Right ventricle myocardium superior (tissue), 1 donor: ENCODE measurements around the gene STK32B. TPM values are rescaled to one million over a fixed set of nuclear protein-coding genes. Genes with fewer than 3 reads are reported as not detected.
"Not testable (repeated sequence)": the region's sequence is repeated elsewhere in the genome, so short reads cannot be mapped to it uniquely, and the experiment has no call there.

Experiments
- ATAC-seq: fragments of 200-7000 bp; cut with Tn5 transposase; one replicate; pipeline ENCODE4 v1.9.1; 2020; ENCODE audit warnings: mild to moderate bottlenecking; ENCODE audit not compliant: poor library complexity
- DNase-seq: peaks from one replicate; pipeline ENCODE4 v3.0.0-alpha.2; 2020
- intact Hi-C: fragments of 100-400 bp; cut with DNase I; formaldehyde crosslinking; loops from one replicate; pipeline ENCODE4 v1.11.2; 2022
- total RNA-seq: library from RNA; stranded (reverse); fragmentation: NEBNext Ultra II Directional; extraction: Animal tissue kit (Norgen Biotek cat#: 25700); gene quantifications from one replicate; pipeline ENCODE4 v1.2.1, GENCODE V29; 2021
- donor health status: DM: no; HTN: yes; CAD: no; lungs with severe emphysema.

Gene STK32B
- total RNA-seq, 1 donor from 2014 or later: 1.0 TPM

- DNase-seq: no peak
- ATAC-seq: no peak
- intact Hi-C loops: loop anchor here (10.0 kb wide), 1 partner anchor 762 kb away; no protein-coding TSS in a partner anchor
Observed at GRCh38 chr4:5052726-5053425, 1.6 kb downstream of the STK32B start.

- no peak for ATAC-seq
- no peak for DNase-seq
- intact Hi-C loops: loop anchor here (10.0 kb wide), 1 partner anchor 760 kb away; no protein-coding TSS in a partner anchor
Observed at GRCh38 chr4:5054532-5054931, 3.3 kb downstream of the STK32B start.

GRCh38 chr4:5055411-5055810 is 4.1 kb downstream of the STK32B start:
- ATAC-seq (no peak), DNase-seq (no peak)
- intact Hi-C loops: loop anchor here (10.0 kb wide), 1 partner anchor 759 kb away; no protein-coding TSS in a partner anchor

DNA sequence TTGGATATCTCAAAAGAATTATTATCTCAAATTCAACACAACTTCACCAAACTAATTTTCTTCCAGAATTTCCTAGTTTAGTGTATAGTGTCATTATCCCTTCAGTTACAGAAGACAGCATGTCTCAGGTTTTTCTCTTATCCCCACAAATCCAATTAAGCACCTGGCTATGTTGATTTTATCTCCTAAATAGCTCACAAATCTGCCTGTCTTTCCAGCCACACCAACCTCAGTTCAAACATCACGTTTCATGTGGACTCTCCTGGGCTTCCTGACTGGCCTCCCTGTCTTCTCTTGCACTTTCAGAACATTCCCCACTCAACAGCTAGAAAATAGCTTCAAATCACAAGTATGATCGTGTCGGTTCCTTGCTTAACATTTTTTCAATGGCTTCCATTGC is 14.8 kb downstream of the STK32B start:
- no peak for DNase-seq
- intact Hi-C loops: no loop called here

GRCh38 chr4:5066968-5067367 is 15.7 kb downstream of the STK32B start:
- DNase-seq, ATAC-seq, intact Hi-C loops: not testable (repeated sequence)

More for the DNA sequence above, 14.8 kb downstream of the STK32B start:
- ATAC-seq: no peak

GRCh38 chr4:5067908-5068307 is 16.6 kb downstream of the STK32B start:
- intact Hi-C loops: no loop called here
- DNase-seq (no peak), ATAC-seq (no peak)

- DNase-seq (no peak), ATAC-seq (no peak)
- intact Hi-C loops: no loop called here
Observed at GRCh38 chr4:5069901-5070300, 18.6 kb downstream of the STK32B start.

DNA sequence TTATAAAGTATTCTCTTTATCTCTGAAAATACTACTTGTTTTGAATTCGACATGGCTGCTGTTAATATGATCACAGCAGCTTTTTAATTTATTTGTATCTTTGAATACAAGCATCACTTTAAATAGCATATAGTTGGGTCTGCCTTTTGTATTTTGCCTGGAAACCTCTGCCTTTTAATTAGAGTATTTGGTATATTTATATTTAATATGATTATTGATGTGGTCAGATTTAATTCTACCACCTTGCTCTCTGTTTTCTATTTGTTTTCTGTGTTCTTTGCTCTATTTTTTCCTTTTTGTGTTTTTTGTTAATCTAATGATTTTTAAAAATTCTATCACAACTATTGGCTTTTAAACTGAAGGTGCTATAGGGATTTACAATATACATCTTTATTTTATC is 21.7 kb downstream of the STK32B start:
- intact Hi-C loops: no loop called here
- ATAC-seq (no peak), DNase-seq (no peak)

- intact Hi-C loops: no loop called here
- DNase-seq (no peak), ATAC-seq (no peak)
Observed at GRCh38 chr4:5078009-5078408, 26.7 kb downstream of the STK32B start.

DNA sequence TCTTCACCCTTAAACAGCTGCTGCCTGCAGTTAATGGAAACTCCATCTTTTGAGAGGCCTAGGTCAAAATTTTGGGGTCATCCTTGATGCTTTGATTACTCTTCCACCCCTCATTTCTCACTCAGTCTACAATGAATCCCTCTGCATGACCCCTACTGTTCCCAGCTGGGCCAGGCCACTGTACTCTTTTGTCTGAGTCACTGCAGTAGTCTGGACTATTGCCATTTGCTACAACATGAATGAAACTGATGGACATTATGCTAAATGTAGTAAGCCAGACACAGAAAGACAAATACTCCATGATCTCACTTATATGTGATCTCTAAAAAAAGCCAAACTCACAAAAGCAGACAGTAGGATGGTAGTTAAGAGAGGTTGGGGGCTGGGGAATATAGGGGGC is 28.3 kb downstream of the STK32B start:
- intact Hi-C loops: no loop called here
- DNase-seq: no peak
- no peak for ATAC-seq

- no peak for DNase-seq
- ATAC-seq: no peak
- intact Hi-C loops: no loop called here
Observed at GRCh38 chr4:5081441-5081999, 30.2 kb downstream of the STK32B start.

DNA sequence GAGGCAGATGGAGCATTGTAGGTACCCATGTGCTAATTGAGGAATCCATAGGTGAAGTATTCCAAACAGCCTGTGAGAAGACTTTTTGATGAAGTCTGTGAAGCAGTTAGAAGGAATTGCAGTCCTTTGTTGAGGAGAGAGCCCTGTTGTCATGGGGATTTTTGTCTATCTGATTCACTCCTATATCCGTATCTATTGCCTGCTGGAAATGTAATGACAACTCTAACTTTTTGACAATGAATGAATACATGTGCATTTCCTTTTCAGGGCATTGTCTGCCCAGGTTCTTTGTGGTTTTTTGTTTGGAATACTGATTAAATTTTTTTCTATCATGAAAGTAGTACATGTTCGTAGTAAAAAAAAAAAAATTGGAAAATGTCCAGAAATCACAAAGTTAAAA is 31.1 kb downstream of the STK32B start:
- no peak for ATAC-seq

DNA sequence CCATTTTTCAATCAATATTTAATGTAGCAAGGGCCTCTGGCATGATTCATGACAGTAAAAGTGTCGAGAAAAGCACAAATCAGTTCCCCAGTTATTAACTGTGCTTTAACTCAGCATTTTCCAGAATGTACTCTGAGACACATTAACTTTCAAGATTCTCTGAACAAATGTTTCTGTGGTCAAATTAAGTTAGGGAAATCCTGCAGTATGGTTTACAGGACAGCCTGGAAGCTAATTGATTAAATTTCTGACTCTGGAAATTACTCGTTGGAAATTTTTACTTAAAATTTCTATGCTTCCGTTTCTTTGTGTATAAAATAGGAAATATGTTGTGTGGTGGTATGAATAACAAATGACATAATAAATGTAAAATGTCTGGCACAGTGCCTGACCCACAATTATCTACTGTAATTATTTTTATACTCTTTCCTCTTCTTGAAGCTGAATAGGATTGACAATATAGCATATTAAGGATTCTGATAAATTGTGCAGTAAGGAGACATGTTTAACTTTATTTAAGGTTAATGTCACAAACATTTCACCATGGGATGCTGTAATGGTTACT is 33.7 kb downstream of the STK32B start:
- ATAC-seq (no peak), DNase-seq (no peak)
- intact Hi-C loops: no loop called here

More for the DNA sequence above, 31.1 kb downstream of the STK32B start:
- intact Hi-C loops: no loop called here
- no peak for DNase-seq

- ATAC-seq: no peak
- intact Hi-C loops: no loop called here
Observed at GRCh38 chr4:5086535-5086934, 35.3 kb downstream of the STK32B start.

DNA sequence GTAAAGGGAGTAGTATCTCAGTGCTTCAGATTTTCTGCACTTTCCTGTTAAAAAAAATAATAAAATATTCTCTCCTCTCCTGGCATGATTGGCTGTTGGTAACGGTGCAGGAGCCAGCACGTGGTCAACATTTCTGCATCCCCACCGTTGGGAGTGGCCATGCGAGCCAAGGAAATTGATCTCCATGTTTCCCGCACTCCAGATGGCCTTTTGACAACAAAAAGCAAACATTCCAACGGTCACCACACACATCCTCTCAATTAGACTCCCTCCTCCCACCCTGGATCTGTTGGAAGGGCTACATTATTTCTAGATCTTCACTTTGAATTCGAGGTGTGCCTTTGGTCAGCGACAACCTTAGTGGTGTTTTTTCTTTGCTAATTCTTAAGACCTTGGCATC is 45.0 kb downstream of the STK32B start:
- DNase-seq: no peak
- intact Hi-C loops: no loop called here
- ATAC-seq: no peak

More at GRCh38 chr4:5086535-5086934, 35.3 kb downstream of the STK32B start:
- DNase-seq: no peak

DNA sequence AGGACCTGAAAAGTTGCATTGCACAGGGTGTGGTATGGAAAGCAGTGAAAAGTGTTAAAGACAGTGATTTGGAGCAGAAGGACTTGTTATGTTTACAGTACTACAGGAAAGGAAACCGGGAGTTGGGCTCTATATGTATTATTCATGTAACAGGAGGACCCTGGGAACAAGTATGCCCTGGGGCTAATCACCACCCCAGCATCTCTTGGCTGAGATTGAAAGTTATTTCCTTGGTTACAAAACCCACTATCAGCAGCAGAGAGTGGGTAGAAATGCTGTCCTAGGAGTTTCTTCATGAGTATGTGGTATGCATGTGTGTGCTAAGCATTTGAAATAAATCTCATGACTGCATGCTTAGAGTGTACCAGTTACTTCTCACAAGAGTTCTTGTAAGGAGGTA is 46.9 kb downstream of the STK32B start:
- intact Hi-C loops: no loop called here
- no peak for DNase-seq
- ATAC-seq: no peak

DNA sequence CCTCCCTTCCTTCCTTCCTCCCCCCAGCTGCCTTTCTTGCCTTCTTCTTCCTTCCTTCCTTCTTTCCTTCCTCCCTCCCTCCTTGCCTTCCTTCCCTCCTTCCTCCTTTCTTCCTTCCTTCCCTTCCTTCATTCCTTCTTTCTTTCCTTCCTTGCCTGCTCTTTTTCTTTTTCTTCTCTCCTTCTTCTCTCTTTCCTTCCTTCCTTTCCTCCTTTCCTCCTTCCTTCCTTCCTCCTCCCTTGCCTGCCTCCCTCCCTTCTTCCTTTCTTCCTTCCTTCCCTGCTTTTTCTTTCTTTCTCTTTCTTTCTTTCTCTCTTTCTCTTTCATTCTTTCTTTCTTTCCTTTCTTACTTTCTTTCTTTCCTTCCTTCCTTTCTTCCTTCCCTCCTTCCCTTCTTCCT is 49.1 kb downstream of the STK32B start:
- intact Hi-C loops: no loop called here
- DNase-seq (no peak), ATAC-seq (no peak)

- DNase-seq (no peak), ATAC-seq (no peak)
- intact Hi-C loops: no loop called here
Observed at GRCh38 chr4:5100986-5101385, 49.7 kb downstream of the STK32B start.

- intact Hi-C loops: no loop called here
- DNase-seq (no peak), ATAC-seq (no peak)
Observed at GRCh38 chr4:5101571-5101970, 50.3 kb downstream of the STK32B start.

GRCh38 chr4:5110901-5111300 is 59.6 kb downstream of the STK32B start:
- DNase-seq (no peak), ATAC-seq (no peak)
- intact Hi-C loops: no loop called here
